Measurements from ENCODE around the gene DCC.

DNA sequence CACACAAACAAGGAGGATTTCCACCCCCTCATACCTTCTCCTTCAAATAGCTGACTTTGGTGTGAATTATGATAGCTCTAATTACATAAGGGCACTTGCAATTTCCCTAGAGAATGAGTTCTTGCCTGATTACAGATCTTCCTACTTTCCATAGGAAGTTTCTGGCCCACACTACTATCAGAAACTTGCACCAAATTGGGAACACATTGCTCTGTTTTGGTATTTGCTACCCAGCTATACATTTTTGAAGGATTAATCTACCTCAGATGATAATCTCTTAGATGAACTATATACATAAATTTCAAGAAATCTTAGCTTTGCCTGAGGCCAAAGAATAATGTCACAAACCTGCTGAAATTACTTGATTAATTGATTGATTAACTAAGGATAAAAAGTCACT, 4.9 kb downstream of the DCC start:
- no peak for TF ChIP-seq EZH2 (IDR thresholded peaks at IDR 0.05; ENCODE audit: insufficient read depth, poor library complexity, severe bottlenecking)
- no peak for TF ChIP-seq EZH2phosphoT487 (IDR thresholded peaks at IDR 0.05; ENCODE audit: insufficient read depth, low read depth)
